Smooth muscle cell (in vitro differentiated cells): ENCODE results near the gene TDRD12. TPM values are rescaled to one million over a fixed set of nuclear protein-coding genes. Genes with fewer than 3 reads are reported as not detected.

Experiments used
- DNase-seq: peaks from one replicate; lab custom pipeline; 2025; ENCODE audit not compliant: unreplicated experiment; lab: John Stamatoyannopoulos, UW
- H2AFZ ChIP-seq: fragments of 200-600 bp; sonication (generic); 2 replicates; pipeline ENCODE4 v1.6.0; 2016; ENCODE audit warnings: antibody characterized with exemption, low read depth, mild to moderate bottlenecking
- H3F3A ChIP-seq: fragments of 200-600 bp; sonication (generic); 2 replicates; pipeline ENCODE4 v1.6.0; 2017; ENCODE audit warnings: antibody characterized with exemption, low read depth
- H3K27ac ChIP-seq: fragments of 200-600 bp; sonication (generic); 2 replicates; pipeline ENCODE4 v1.5.1; 2016; ENCODE audit warnings: low read depth, mild to moderate bottlenecking
- H3K27me3 ChIP-seq: fragments of 200-600 bp; sonication (generic); 2 replicates; pipeline ENCODE4 v1.6.1; 2016; ENCODE audit warnings: low read depth, mild to moderate bottlenecking
- H3K36me3 ChIP-seq: fragments of 200-600 bp; sonication (generic); 2 replicates; pipeline ENCODE4 v1.5.1; 2016; ENCODE audit warnings: low read depth
- H3K4me1 ChIP-seq: fragments of 200-600 bp; sonication (generic); 2 replicates; pipeline ENCODE4 v1.5.1; 2016; ENCODE audit warnings: low read depth
- H3K4me2 ChIP-seq: fragments of 200-600 bp; sonication (generic); 2 replicates; pipeline ENCODE4 v1.6.0; 2016; ENCODE audit warnings: mild to moderate bottlenecking
- H3K4me3 ChIP-seq: fragments of 200-600 bp; sonication (generic); 2 replicates; pipeline ENCODE4 v1.5.1; 2016; ENCODE audit warnings: mild to moderate bottlenecking
- H3K79me2 ChIP-seq: fragments of 200-600 bp; sonication (generic); 2 replicates; pipeline ENCODE4 v1.6.0; 2016; ENCODE audit warnings: low read depth, mild to moderate bottlenecking
- H3K9ac ChIP-seq: fragments of 200-600 bp; sonication (generic); 2 replicates; pipeline ENCODE4 v1.6.0; 2016; ENCODE audit warnings: low read depth
- H3K9me3 ChIP-seq: fragments of 200-600 bp; sonication (generic); replicated peaks from 2 replicates; pipeline ENCODE4 v1.5.1; 2016; ENCODE audit warnings: low read depth
- H4K20me1 ChIP-seq: fragments of 200-600 bp; sonication (generic); 2 replicates; pipeline ENCODE4 v1.6.0; 2016; ENCODE audit warnings: low read depth
- CTCF ChIP-seq: fragments of 200-600 bp; sonication (generic); IDR thresholded peaks from 2 replicates; pipeline ENCODE4 v1.5.1; 2017; ENCODE audit warnings: borderline replicate concordance, mild to moderate bottlenecking, antibody characterized with exemption; ENCODE audit not compliant: insufficient read depth, poor library complexity, severe bottlenecking
- WGBS: methylation state at CpG from one replicate; pipeline ENCODE4 v1.1.7; 2016; ENCODE audit warnings: low lambda C conversion rate; 5-methylcytosine and 5-hydroxymethylcytosine counted together
- polyA plus RNA-seq: library from polyadenylated mRNA; unstranded; fragments of >200 nt; fragmentation: Nextera tagmentation; extraction: Ambion mirVana; gene quantifications from 2 replicates; pipeline ENCODE4 v1.2.1, GENCODE V29; 2016
- total RNA-seq: library from RNA; depleted of rRNA; stranded (reverse); fragments of >200 nt; gene quantifications from 2 replicates; pipeline ENCODE4 v1.2.3, GENCODE V29; 2014

TDRD12 gene
- total and polyA plus RNA-seq, 2 experiments from 2014 or later = 0.05 to 1.1 TPM

GRCh38 chr19:32675720-32676185, 43.8 kb upstream of the TDRD12 start, which contains the start of gene RGS9BP:
TSS of gene RGS9BP (plus strand) at chr19:32675848. CDS start at chr19:32676264, 416 bp downstream.
- H3K36me3 ChIP-seq = no peaks in the 10 kb centered on the region
- WGBS = 7% methylated on average over 51 of the region's 53 CpGs
- peak within 1 kb of the TSS; percentile 88 for H3K4me3 ChIP-seq
- no peak within 1 kb of the TSS for H3K27ac ChIP-seq
- H3K9ac ChIP-seq = peak within 1 kb of the TSS; percentile 35
- peaks cover 21% of the 10 kb centered on the region for H3K27me3 ChIP-seq
- H3K4me2 ChIP-seq = peak within 1 kb of the TSS; percentile 93
- peaks cover 6% of the 10 kb centered on the region for H3F3A ChIP-seq
- peaks cover 45% of the 10 kb centered on the region for H4K20me1 ChIP-seq
- H3K4me1 ChIP-seq = peaks cover 22% of the 10 kb centered on the region
- H2AFZ ChIP-seq = peak within 1 kb of the TSS; percentile 90
- no peak for TF ChIP-seq CTCF
- H3K79me2 ChIP-seq = peaks cover 20% of the 10 kb centered on the region
- peak; percentile 42 for DNase-seq
- H3K9me3 ChIP-seq = no peaks in the 10 kb centered on the region

DNA sequence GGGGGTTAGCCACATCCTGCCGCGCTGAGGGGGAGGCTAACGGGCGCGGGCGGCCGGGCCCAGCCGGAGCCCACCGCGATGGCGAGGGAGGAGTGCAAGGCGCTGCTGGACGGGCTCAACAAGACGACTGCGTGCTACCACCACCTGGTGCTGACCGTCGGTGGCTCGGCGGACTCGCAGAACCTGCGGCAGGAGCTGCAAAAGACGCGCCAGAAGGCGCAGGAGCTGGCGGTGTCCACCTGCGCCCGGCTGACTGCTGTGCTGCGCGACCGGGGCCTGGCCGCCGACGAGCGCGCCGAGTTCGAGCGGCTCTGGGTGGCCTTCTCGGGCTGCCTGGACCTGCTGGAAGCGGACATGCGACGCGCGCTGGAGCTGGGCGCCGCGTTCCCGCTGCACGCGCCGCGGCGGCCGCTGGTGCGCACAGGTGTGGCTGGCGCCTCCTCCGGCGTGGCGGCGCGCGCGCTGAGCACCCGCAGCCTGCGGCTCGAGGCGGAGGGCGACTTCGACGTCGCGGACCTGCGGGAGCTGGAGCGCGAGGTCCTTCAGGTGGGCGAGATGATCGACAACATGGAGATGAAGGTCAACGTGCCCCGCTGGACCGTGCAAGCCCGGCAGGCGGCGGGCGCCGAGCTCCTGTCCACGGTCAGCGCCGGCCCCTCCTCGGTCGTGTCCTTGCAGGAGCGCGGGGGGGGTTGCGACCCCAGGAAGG, 43.2 kb upstream of the TDRD12 start:
- no peaks in the 10 kb centered on the region for H3K9me3 ChIP-seq
- 6% methylated on average over 93 of the region's 93 CpGs for WGBS
- H3K4me1 ChIP-seq = peaks cover 22% of the 10 kb centered on the region
- H3K36me3 ChIP-seq = no peaks in the 10 kb centered on the region
- H3K4me3 ChIP-seq = peak overlapping the region; percentile 88
- H4K20me1 ChIP-seq = peaks cover 39% of the 10 kb centered on the region
- peaks cover 6% of the 10 kb centered on the region for H3F3A ChIP-seq
- no peak for DNase-seq
- peaks cover 21% of the 10 kb centered on the region for H3K27me3 ChIP-seq
- no peak overlapping the region for H2AFZ ChIP-seq
- TF ChIP-seq CTCF = no peak
- peak overlapping the region; percentile 93 for H3K4me2 ChIP-seq
- H3K79me2 ChIP-seq = peaks cover 20% of the 10 kb centered on the region
- no peak overlapping the region for H3K27ac ChIP-seq
- H3K9ac ChIP-seq = no peak overlapping the region

GRCh38 chr19:32676895-32677359, 42.6 kb upstream of the TDRD12 start:
- WGBS = 32% methylated on average over 33 of the region's 33 CpGs
- H3K4me1 ChIP-seq = peaks cover 22% of the 10 kb centered on the region
- no peak for DNase-seq
- H3K4me3 ChIP-seq = no peak overlapping the region
- no peak overlapping the region for H3K9ac ChIP-seq
- H3K4me2 ChIP-seq = peak overlapping the region; percentile 17
- no peak overlapping the region for H2AFZ ChIP-seq
- no peaks in the 10 kb centered on the region for H3K9me3 ChIP-seq
- peaks cover 20% of the 10 kb centered on the region for H3K79me2 ChIP-seq
- peaks cover 6% of the 10 kb centered on the region for H3F3A ChIP-seq
- H3K36me3 ChIP-seq = no peaks in the 10 kb centered on the region
- no peak overlapping the region for H3K27ac ChIP-seq
- H3K27me3 ChIP-seq = peaks cover 21% of the 10 kb centered on the region
- TF ChIP-seq CTCF = no peak
- peaks cover 33% of the 10 kb centered on the region for H4K20me1 ChIP-seq
